LNCaP clone FGC (cell line): Measurements from ENCODE around the gene TTC39C.

Experiments
- DNase-seq: peaks from one replicate; pipeline ENCODE4 v3.0.0-alpha.2; 2011; ENCODE audit warnings: low read depth
- H3K4me3 ChIP-seq: 2 replicates; pipeline ENCODE4 v1.5.1; 2011; ENCODE audit warnings: mild to moderate bottlenecking, low read depth, low read length, control low read depth
- TF ChIP-seq, protein P1 (sequence below): IDR thresholded peaks from 2 replicates; pipeline ENCODE4 v1.5.1; 2012; ENCODE audit warnings: mild to moderate bottlenecking; ENCODE audit not compliant: control insufficient read depth, insufficient read depth; ENCODE audit errors: extremely low read depth

Gene TTC39C

DNA sequence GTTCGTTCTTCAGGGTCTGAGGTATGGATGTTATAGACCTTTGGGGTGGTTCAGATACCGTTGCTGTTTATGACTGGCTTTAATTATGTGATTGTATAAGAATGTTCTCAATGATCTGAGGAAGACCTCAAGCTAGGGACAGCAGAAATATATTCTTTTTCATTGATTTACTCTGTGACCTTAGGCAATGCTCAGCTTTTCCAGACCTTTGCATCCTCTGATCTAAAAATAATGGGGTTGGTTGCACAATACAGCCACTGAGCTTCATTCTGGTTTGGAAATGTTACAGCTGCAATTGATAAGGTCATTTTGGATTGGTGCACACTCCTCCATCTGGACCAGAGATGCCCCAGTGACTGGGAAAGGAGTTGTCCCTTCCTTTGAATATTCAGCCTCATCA lies 107.1 kb downstream of the TTC39C start:
- no peak for DNase-seq
- TF ChIP-seq, protein P1, sequence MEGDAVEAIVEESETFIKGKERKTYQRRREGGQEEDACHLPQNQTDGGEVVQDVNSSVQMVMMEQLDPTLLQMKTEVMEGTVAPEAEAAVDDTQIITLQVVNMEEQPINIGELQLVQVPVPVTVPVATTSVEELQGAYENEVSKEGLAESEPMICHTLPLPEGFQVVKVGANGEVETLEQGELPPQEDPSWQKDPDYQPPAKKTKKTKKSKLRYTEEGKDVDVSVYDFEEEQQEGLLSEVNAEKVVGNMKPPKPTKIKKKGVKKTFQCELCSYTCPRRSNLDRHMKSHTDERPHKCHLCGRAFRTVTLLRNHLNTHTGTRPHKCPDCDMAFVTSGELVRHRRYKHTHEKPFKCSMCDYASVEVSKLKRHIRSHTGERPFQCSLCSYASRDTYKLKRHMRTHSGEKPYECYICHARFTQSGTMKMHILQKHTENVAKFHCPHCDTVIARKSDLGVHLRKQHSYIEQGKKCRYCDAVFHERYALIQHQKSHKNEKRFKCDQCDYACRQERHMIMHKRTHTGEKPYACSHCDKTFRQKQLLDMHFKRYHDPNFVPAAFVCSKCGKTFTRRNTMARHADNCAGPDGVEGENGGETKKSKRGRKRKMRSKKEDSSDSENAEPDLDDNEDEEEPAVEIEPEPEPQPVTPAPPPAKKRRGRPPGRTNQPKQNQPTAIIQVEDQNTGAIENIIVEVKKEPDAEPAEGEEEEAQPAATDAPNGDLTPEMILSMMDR = no peak
- no peak overlapping the region for H3K4me3 ChIP-seq

DNA sequence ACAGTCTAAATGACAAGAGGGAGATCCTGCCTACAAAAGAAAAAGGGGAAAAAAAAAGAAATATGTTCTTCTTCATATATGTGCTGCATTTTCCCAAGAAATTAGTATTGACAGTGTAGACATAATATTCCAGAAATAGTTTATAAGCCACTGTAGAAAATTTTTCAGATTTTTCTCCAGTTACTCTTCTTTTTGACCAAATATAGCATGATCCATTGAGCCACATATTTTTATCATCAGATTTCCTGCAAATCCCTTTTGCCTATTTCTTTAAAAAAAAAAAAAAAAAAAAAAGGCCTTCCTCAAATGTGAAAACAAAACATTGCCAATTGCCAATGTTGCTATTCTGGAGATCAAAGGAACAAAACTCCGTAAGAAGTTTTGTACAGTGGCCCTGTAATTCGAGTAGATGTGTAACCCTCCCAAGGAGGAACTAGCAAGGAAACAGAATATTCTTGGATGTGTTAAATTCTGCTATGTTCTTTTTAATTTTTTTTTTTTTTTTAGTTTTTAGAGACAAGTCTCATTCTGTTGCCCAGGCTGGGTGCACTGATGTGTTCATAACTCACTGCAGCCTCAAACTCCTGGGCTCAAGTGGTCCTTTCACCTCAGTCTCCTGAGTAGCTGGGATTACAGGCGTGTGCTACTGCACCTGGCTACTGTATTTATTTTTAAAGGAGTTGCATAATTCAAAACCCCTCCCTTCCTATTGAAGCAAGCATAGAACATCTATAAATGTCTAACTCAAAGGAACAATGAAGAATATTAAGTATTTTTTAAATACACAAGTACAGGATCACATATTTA lies 111.8 kb downstream of the TTC39C start:
- no peak for DNase-seq
- TF ChIP-seq, protein P1 = no peak
- H3K4me3 ChIP-seq = no peak overlapping the region

- H3K4me3 ChIP-seq = no peak overlapping the region
- TF ChIP-seq, protein P1 = no peak
- DNase-seq = no peak
Observed at GRCh38 chr18:24127735-24128134, 113.2 kb downstream of the TTC39C start.

GRCh38 chr18:24128700-24129099 lies 114.1 kb downstream of the TTC39C start:
- no peak for DNase-seq
- no peak overlapping the region for H3K4me3 ChIP-seq
- TF ChIP-seq, protein P1 = no peak

DNA sequence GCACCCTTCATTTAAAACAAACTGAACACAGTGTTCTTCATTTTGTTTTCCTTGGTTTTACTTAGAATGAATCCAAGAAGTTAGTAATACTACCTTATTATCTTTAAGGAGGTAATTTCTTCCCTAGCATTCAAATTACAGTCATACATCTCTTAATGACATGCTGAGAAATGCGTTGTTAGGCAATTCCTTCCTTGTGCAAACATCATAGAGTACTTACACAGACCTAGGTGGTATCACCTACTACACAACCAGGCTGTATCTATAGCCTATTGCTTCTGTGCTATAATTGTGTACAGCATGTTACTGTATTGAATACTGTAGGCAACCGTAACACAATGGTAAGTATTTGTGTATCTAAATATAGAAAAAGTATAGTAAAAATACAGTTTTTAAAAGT lies 115.9 kb downstream of the TTC39C start:
- TF ChIP-seq, protein P1 = no peak
- no peak for DNase-seq
- no peak overlapping the region for H3K4me3 ChIP-seq

- TF ChIP-seq, protein P1 = no peak
- no peak overlapping the region for H3K4me3 ChIP-seq
- no peak for DNase-seq
Observed at GRCh38 chr18:24136967-24137373, 122.4 kb downstream of the TTC39C start.

- TF ChIP-seq, protein P1 = no peak
- H3K4me3 ChIP-seq = no peak overlapping the region
Observed at GRCh38 chr18:24138409-24138788, 123.8 kb downstream of the TTC39C start.

More at GRCh38 chr18:24138409-24138788, 123.8 kb downstream of the TTC39C start:
- DNase-seq = no peak
